H7 (cell line): ENCODE results near the gene ROCK2. TPM values are rescaled to one million over a fixed set of nuclear protein-coding genes. Genes with fewer than 3 reads are reported as not detected.
"Not testable (repeated sequence)": the region's sequence is repeated elsewhere in the genome, so short reads cannot be mapped to it uniquely, and the experiment has no call there.

Source experiments
- DNase-seq: peaks from one replicate; pipeline ENCODE4 v3.0.0; 2012
- H3K27me3 ChIP-seq: 2 replicates; pipeline ENCODE4 v1.6.0; 2011; ENCODE audit warnings: mild to moderate bottlenecking, low read length; ENCODE audit not compliant: control insufficient read depth, insufficient read depth
- H3K36me3 ChIP-seq: replicated peaks from 2 replicates; pipeline ENCODE4 v1.5.1; 2011; ENCODE audit warnings: low read length; ENCODE audit not compliant: control insufficient read depth, insufficient read depth
- H3K4me3 ChIP-seq: 2 replicates; pipeline ENCODE4 v1.5.1; 2011; ENCODE audit warnings: low read depth, mild to moderate bottlenecking, control low read depth, low read length, moderate library complexity; ENCODE audit not compliant: insufficient read depth
- total RNA-seq: library from RNA; depleted of rRNA; stranded (reverse); fragments of >200 nt; shearing (Covaris generic); gene quantifications from 2 replicates; pipeline ENCODE4 v1.2.3, GENCODE V29; 2014

ROCK2 gene
- total RNA-seq, 1 experiment from 2014 or later: 12.6 TPM

DNA sequence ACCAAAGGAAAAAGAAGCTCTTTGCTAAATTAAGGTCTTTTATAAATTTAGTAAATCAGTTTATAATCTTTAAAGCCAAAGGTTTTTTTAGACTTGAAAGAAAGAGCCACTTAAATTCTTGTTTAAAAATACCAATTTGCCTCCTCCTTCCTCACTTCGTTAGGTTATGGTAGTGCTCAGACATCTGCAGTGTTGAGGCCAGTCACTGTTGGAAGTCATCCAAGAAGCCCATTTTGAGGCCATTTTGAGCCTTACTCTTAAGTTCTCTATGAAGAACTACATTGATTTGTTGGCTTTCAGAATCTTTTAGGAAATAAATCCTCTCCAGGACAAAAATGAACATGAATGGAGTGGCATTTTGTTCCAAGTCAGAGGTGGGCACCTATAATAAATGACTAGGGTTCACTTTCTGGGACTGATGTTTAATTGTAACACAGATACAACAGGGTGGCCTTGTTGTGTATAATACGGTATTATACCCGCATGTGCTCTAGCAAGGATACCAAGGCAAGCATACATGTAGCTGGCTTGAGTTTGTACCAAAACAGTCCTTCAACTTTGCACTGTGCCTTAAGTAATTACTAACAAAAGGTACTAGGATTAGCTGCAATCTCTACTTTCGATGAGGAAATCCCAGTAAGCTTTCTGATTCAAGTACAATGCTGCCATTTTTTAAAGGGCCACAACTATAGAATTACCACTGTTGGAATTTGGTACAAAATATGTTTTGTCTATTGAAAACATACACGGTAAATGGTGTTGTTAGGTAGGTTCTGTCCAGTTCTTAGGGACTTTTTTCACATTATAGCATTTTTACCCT lies 166.4 kb downstream of the ROCK2 start:
- no peaks in the 10 kb centered on the region for H3K27me3 ChIP-seq

GRCh38 chr2:11175293-11175795 lies 169.1 kb downstream of the ROCK2 start:
- DNase-seq: no peak
- H3K4me3 ChIP-seq: no peak overlapping the region
- no peaks in the 10 kb centered on the region for H3K36me3 ChIP-seq
- H3K27me3 ChIP-seq: no peaks in the 10 kb centered on the region

More for the DNA sequence above, 166.4 kb downstream of the ROCK2 start:
- Histone ChIP-seq H3K36me3 (no peaks in the 10 kb centered on the region; the same call in 1 of the 2 replicates), H3K4me3 (no peak overlapping the region)
- no peak for DNase-seq

DNA sequence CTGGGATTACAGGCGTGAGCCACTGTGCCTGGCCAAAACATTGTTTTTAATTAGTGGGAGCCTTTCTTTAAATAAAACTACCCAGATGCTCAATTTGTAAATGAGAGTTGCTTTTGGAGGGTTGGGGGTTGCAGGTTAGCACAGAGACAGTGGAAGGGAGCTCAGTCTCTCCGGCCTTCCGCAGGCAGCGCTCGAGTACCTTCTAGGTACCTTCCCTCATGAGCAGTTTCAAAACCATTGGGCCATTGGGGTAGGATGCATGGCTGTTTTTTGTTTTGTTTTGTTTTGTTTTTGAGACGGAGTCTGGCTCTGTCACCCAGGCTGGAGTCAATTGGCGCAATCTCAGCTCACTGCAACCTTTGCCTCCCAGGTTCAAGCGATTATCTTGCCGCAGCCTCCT lies 170.2 kb downstream of the ROCK2 start:
- H3K4me3 ChIP-seq: no peak overlapping the region
- DNase-seq: no peak
- no peaks in the 10 kb centered on the region for H3K27me3 ChIP-seq
- no peaks in the 10 kb centered on the region for H3K36me3 ChIP-seq

- no peak for DNase-seq
- Histone ChIP-seq H3K36me3 (no peaks in the 10 kb centered on the region), H3K27me3 (no peaks in the 10 kb centered on the region), H3K4me3 (no peak overlapping the region)
Measured at GRCh38 chr2:11169333-11169732, 175.1 kb downstream of the ROCK2 start.

DNA sequence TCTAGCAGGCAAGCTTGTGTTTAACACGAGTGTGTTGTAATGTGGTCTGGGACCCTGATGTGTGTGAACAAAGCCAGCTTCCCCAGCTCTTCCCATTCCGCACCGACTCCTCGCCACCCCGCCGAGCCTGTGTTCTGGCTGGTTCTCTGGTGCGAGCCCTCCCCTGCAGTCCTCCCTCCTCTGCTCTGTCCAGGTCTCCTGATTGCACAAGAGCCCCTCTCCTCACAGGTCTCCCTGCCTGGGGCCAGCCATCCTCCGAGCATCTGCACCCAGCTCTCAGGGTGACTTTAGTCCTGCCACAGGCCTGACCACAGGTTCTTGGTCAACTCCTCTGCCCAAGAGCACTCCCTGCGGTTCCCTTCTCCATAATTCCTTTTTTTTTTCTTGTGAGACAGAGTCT lies 175.9 kb downstream of the ROCK2 start:
- DNase-seq: peak; percentile 66
- Histone ChIP-seq H3K4me3 (no peak overlapping the region), H3K36me3 (no peaks in the 10 kb centered on the region), H3K27me3 (no peaks in the 10 kb centered on the region)

GRCh38 chr2:11166476-11166875 lies 178.0 kb downstream of the ROCK2 start:
- Histone ChIP-seq H3K27me3 (no peaks in the 10 kb centered on the region), H3K36me3 (no peaks in the 10 kb centered on the region), H3K4me3 (no peak overlapping the region)
- no peak for DNase-seq

DNA sequence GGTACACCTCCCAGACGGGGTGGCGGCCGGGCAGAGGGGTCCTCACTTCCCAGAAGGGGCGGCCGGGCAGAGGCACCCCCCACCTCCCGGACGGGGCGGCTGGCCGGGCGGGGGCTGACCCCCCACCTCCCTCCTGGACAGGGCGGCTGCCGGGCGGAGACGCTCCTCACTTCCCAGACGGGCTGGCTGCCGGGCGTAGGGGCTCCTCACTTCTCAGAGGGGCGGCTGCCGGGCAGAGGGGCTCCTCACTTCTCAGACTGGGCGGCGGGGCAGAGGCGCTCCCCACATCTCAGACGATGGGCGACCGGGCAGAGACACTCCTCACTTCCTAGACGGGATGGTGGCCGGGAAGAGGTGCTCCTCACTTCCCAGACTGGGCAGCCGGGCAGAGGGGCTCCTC lies 179.4 kb downstream of the ROCK2 start:
- H3K27me3 ChIP-seq, H3K36me3 ChIP-seq, H3K4me3 ChIP-seq, DNase-seq: not testable (repeated sequence)

GRCh38 chr2:11163439-11164317 lies 180.8 kb downstream of the ROCK2 start:
- no peak for DNase-seq
- Histone ChIP-seq H3K27me3 (no peaks in the 10 kb centered on the region), H3K4me3 (no peak overlapping the region), H3K36me3 (no peaks in the 10 kb centered on the region)

GRCh38 chr2:11161747-11162146 lies 182.7 kb downstream of the ROCK2 start:
- no peak for DNase-seq
- H3K4me3 ChIP-seq: no peak overlapping the region
- peaks cover 2% of the 10 kb centered on the region; the same call in 1 of the 2 replicates for H3K27me3 ChIP-seq
- H3K36me3 ChIP-seq: no peaks in the 10 kb centered on the region

GRCh38 chr2:11160731-11161455 lies 183.5 kb downstream of the ROCK2 start:
- Histone ChIP-seq H3K36me3 (no peaks in the 10 kb centered on the region), H3K27me3 (peaks cover 5% of the 10 kb centered on the region), H3K4me3 (no peak overlapping the region)
- DNase-seq: no peak

DNA sequence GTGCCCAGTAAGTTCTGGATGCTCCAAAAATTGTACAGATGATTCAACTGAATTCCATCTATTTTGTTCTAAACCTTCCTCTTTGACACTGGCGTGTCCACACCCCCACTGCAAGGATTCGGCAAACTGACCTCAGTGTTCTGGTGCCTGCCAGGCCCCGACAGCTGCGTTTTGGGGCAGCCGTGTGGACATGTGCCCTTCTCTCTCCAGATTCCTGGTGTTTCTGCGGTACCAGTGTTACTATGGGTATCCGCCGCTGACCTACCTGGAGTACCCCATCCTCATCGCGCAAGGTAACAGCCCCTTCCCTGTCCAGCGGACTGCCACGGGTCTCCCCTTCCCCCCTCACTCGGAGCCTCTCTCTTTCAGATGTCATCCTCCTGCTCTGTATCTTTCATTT lies 184.2 kb downstream of the ROCK2 start:
- Histone ChIP-seq H3K36me3 (no peaks in the 10 kb centered on the region), H3K4me3 (no peak overlapping the region), H3K27me3 (peaks cover 7% of the 10 kb centered on the region)
- peak; percentile 28 for DNase-seq

DNA sequence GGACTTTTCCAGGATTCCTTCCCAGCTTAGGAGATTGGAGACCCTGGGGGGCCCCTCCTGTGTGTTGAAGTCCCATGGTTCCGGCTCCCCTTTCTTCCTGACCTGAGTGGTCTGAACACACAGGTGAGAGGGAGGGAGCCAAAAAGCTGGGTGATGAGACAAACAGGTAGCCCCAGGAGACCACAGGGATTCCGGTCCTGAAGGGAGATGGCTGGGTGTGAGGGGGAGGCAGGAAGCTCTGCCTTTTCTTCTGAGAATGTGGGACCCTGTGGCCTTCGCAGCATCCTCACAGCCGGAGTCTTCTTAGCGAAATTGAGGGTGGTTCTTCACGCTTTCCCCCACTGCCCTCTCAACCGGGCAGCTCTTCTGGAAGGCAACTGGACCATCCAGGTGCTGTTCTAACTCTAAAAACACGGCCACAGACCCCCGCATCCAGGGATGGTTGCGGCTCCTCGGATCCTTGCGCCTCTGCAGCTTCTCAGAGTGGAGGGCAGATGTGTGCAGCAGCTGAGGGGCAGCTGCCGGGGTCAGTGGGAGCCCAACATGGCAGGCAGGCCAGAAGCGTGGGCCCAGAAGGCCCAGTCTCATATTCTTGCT lies 184.8 kb downstream of the ROCK2 start:
- H3K27me3 ChIP-seq: peaks cover 7% of the 10 kb centered on the region
- no peaks in the 10 kb centered on the region for H3K36me3 ChIP-seq
- DNase-seq: peak; percentile 44
- no peak overlapping the region for H3K4me3 ChIP-seq

- DNase-seq: peak; percentile 44
- H3K4me3 ChIP-seq: no peak overlapping the region
- H3K27me3 ChIP-seq: peaks cover 7% of the 10 kb centered on the region
- no peaks in the 10 kb centered on the region for H3K36me3 ChIP-seq
Measured at GRCh38 chr2:11158916-11159573, 185.4 kb downstream of the ROCK2 start.
